LNCAP (cell line): Measurements from ENCODE around the gene ZNF275.

Experiments used
- CTCF ChIP-seq: fragments of 450-650 bp; IDR thresholded peaks from 2 replicates; pipeline ENCODE4 v1.5.1; 2017; ENCODE audit warnings: mild to moderate bottlenecking

The ZNF275 gene

DNA sequence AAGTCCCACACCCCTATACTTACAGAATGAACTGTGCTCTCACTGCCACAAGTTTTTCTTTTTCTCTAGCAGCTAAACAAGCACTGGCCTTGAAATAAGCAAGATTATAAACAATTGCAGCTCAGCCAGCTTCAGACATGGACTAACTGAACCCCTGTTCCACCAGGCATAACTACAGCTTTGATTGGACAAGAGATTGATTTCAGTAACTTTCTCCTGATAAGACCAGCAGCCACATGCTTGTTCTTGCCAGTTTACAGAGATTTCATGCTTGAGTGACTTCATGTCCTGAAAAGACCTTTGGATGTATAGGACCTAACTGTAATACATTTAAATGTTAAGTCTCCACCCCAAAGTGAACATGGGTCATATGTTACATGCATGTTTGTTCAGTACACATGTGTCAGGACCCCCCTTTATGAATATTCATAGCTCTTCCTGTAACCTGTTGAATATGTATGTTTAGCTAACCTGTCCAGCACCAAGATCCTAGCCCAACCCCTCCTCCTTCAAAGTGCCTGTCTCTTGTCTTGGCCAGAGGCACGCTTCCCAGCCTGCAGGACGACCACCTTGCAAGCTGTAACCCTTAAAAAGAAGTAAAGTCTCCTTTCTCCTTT, 27.9 kb downstream of the ZNF275 start:
- no peak for TF ChIP-seq CTCF

DNA sequence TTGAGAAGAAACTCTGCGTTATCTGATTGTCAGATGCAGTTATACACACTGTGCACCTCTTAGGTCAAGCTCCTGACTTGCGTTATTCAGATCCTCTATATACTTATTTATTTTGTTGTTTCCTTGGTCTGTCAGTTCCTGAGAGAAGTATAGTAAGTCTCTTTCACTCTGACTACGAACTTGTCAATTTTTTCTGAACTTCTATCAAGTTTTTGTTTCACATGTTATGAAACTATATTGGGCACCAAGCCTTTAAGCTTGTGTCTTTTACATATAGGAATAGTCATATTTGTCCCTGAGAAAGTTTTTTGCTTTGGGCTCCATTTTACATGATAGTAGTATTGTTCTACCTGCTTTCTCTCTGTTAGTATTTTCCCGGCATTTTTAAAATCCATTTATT, 31.7 kb downstream of the ZNF275 start:
- TF ChIP-seq CTCF: no peak

GRCh38 chrX:153366119-153366518, 32.2 kb downstream of the ZNF275 start:
- TF ChIP-seq CTCF: no peak

DNA sequence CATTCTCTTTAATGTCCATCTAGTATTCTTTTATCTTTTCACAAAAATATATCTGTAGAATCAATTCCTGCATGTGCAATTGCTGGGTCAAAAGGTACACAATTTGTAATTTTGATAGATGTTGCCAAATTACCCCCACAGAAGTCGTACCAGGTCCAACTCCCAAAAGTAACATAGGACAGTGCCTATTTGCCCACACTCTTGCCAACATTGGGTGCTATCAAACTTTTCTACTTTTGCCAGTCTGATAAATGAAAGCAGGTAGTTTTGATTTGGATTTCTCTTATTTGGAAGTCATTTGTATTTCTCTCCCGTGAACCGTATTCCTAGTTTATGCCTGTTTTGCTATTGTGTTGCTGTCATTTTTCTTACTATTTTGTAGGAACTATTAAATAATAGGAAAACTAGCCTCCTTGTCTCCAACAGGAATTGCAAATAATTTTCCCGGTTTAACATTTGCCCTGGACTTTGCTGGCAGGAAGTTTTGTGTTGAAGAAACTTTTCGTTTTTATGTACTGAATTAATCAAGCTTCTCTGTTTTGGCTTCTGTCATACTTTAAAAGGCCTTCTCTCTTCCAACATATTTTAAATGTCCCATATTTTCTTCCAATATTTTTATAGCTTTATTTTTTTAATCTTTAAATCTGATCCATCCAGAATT, 33.1 kb downstream of the ZNF275 start:
- TF ChIP-seq CTCF: no peak

DNA sequence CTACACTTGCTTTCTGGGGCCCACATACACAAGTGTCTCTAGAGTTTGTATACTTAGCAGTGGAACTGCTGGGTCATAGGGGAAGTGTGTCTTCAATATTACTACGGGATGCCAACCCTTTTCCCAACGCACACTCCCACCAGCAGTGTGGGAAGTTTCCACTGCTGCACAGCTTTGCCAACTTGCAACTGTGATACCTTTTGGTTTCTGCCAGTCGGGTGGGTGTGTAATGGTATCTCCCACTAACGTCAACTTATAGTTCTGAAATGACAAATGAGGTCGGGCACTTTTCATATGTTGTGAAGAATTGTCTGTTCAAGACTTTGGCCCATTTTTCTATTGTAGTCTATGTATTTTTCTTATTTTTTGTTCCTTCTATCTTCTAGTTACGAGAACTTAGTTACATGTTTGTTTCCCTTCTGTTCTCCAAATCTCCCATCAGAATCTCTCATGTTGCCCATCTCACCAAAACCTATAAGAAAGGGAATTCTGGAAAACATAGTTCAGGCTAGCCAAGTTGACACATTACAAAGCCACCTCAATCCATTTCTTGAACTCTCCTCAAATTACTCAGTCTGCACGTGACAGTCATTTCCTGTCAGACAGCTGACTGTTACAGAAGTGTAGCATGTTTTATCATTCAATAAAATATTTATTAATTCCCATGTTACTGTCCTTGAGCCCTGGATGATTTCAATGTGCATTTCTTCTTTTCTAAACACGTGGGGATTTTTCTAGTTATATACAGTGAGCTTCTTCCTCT, 36.5 kb downstream of the ZNF275 start:
- no peak for TF ChIP-seq CTCF

DNA sequence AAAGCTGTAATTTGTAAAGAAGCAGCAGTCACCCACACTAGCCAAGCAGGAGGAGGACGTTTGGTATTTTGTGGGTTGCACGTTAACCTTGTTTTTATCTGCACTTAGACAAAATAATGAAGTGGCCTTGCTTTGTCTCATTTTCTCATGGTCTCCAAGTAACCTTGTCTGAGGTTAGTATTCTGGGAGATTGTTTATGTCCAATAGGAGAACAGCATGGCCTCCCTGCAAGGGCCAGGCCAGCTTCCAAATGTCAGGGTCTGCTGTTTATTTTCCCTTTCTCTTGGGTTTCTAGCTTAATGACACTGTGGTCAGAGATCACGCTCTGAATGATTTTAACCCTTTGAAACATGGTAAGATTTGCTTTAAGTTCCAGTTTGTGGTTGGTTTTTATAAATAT, 37.3 kb downstream of the ZNF275 start:
- no peak for TF ChIP-seq CTCF

DNA sequence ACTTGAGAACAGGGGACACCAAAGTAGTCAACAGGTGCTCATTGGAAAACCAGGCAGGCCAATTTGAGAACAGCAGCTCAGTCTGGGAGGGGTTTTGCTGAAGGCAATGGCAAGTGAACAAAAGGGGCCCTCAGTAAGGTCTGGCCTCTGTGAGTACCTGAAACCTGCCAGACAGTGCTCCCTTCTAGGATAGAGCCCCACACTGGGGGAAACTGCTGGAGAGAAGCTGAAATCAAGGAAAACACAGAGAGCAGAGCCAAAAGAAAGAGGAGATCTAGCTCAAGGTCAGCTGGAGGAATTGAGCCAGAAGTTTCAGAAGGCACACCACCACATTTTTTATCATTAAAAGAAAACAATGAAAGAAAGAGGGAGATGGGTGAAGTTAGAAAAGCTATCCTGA, 39.0 kb downstream of the ZNF275 start:
- no peak for TF ChIP-seq CTCF
